AG09319 (cell line): Measurements from ENCODE around the gene PRRC2A.
A peak's percentile ranks its signal among the peaks of the same experiment; 100 is the strongest.

Experiments
- DNase-seq: peaks from one replicate; pipeline ENCODE4 v3.0.0-alpha.2; 2010; ENCODE audit warnings: low read depth; ENCODE audit errors: extremely low read depth
- TF ChIP-seq, protein P1 (sequence below): IDR thresholded peaks from 2 replicates; pipeline ENCODE4 v1.5.1; 2011; ENCODE audit warnings: low read depth, mild to moderate bottlenecking, inconsistent platforms, low read length, moderate library complexity

The PRRC2A gene

DNA sequence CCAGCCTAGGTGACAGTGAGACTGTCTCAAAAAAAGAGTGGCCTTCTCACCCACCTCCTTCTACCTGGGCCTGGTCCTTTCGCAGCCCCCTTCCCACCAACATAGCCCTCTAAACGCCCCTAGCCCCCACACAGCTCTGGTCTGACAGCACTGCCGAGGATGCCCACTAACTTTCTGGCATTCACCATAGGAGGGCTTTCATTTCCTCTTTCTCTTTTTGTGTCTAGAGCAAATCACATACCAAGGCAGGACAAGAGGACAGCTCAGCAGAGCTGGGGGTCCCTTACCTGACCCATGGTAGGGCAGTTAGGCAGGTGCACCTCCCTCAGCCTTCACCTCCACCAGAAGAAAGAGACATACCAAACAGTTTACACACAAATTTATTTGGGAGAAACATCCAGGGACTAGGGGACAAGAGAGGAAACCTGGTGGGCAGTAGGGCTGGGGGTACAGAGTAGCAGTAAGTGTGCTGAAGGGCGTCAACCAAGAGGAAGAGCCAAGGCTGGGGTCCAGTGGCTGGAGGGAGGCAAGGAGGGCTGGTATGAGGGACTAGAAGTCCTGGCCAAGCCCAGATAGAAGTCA lies 55.9 kb downstream of the PRRC2A start:
- TF ChIP-seq, protein P1, sequence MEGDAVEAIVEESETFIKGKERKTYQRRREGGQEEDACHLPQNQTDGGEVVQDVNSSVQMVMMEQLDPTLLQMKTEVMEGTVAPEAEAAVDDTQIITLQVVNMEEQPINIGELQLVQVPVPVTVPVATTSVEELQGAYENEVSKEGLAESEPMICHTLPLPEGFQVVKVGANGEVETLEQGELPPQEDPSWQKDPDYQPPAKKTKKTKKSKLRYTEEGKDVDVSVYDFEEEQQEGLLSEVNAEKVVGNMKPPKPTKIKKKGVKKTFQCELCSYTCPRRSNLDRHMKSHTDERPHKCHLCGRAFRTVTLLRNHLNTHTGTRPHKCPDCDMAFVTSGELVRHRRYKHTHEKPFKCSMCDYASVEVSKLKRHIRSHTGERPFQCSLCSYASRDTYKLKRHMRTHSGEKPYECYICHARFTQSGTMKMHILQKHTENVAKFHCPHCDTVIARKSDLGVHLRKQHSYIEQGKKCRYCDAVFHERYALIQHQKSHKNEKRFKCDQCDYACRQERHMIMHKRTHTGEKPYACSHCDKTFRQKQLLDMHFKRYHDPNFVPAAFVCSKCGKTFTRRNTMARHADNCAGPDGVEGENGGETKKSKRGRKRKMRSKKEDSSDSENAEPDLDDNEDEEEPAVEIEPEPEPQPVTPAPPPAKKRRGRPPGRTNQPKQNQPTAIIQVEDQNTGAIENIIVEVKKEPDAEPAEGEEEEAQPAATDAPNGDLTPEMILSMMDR = no peak
- no peak for DNase-seq

DNA sequence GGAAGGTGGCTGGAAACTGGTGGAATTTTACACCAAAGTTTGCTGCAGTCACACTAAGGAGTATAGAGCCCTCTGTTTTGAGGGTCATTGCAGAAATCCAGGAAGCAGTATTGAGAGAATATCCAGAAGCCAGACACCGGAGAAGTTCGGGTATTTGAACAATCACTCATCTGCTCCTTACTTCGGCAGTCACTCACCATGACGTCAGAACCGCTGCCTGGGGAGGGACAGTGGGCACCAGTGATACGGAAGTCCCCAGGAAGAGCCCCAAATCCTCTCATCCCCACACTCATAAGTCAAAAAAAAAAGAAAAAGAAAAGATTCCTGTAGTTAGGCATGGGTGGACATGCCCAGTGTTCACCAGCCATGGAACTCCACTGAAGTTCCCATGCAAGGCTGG lies 56.4 kb downstream of the PRRC2A start:
- DNase-seq = no peak
- TF ChIP-seq, protein P1 = no peak

DNA sequence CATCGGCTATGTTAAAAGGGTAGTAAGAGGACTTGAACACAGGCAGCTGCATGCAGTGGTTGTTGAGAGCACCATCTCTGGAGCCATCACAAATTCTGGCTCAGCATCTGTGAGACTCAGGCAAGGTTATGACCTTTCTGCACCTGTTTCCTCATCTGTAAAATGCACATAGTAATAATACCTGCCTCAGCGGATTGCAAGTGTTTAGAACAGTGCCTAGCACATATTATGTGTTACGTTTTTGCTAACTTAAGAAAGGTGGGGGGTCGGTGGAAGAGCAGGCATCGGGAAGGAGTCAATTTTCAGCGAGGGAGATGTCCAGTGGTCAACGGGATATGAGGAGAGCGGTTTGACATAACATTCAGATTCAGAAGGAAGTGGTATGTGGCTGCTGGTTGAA lies 57.4 kb downstream of the PRRC2A start:
- DNase-seq = no peak
- TF ChIP-seq, protein P1 = no peak

DNA sequence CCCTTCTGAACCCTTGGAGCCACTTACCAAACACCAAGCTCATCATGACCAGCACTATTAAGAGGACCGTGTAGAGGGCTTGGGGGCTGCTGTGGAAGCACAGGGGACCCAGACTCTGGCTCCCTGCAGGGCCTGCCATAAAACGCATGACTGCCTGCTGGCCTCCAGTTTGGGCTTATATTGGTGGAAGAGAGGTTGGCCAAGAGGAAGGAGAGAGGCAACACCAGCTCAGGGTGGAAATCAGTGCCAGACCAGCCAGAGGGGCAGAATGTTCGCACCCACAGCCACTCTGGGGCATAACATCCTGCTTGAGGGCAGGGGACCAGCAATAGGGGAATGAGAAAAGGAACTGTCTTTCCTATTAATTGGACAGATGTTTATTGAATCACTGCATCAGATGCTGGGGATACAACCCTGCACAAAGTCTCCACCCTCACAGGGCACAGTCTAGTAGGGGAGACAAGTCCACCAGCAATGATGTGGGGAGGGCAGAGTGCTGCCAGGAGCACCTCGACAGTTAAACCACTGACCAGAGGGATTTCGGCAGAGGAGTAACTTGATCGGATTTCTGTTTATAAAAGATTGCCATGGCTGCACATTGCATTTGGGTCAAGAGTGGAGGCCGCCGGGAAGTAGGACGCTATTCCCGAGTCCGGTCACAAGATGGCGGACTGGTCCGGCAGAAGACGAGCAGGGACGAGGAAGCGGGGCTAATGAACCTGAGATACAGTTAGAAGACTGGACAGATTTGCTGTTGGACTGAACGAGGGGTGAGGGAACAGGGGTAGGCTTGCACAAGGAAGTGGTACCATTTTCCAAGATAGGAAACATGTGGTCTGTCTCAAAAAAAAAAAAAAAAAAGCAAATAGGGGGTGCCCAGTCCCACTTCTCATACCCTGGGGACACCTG lies 60.0 kb downstream of the PRRC2A start, which contains the start of gene LY6G5C:
TSS of gene LY6G5C (minus strand) at position 842 of the 909 bp plus-strand sequence. CDS start at position 148, 694 bp downstream.
- TF ChIP-seq, protein P1 = peak; percentile 73
- DNase-seq = peak; percentile 89

DNA sequence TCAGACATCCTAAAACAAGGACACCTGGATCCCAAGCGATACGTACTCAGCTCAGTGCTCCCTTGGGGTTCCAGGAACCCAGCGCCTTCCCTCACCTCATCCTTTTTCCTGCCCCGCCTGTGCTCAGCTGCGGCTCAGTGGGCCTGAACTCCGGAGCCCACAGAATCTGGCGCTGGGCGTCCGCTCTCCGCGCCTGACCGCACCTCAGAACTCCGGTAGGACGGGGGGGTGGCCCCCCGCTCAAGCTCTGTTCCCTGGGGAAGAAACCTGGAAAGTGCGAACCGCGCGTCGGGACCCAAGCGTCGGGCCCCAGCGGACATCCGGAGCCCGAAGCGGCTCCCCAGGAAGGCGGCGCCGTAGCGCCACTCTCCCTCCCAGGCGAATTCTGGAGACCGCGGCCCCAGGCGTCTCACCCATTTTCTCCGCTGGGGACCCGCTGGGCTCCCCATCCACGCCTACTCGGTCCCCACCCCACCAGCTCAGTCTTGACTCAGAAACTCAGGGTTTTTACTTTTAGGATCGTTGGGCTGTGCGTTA lies 60.7 kb downstream of the PRRC2A start:
- no peak for DNase-seq
- TF ChIP-seq, protein P1 = peak; percentile 26

DNA sequence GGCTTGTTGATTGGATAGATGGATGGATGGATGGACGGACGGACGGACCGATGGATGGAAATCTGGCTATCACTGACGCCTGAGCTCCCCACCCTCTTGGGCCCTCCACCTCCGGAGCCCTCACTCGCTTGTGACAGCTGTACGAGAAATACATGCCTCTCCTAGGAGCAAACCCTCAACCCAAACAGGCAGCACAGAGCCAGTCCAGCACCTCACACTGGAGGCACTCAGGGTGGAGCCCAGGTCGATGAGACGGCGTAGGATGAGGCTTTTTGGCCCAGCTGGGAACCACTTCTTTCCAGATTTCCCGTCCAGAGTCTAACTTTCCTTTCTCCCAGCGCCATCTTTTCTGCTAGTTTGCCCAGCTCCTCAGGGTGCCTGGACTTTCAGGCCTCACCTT lies 63.1 kb downstream of the PRRC2A start:
- DNase-seq = no peak
- TF ChIP-seq, protein P1 = no peak

DNA sequence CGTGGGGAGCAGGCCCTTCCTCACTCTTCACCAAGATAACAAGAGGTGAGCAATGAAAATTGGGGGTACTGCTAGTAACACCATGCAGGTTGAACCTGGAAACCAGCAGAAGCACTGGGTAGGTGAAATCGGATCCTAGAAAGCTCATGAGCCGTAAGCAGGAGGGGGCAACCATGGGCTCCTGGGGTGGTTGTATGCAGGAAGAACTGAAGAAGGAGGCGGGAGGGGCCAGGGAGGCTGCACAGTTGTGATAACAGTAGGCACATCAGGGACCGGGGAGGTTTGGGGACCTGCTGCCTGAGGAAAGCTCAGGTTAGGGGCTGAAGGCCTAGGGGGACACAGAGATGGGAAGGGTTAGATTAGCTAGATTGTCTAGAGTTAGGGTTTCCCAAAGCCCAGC lies 66.0 kb downstream of the PRRC2A start:
- DNase-seq = no peak
- TF ChIP-seq, protein P1 = no peak
